OCI-LY3 (cell line): ENCODE data around the gene GJA9.
"Not testable (repeated sequence)": the region's sequence is repeated elsewhere in the genome, so short reads cannot be mapped to it uniquely, and the experiment has no call there.

Experiments
- H2AFZ ChIP-seq: fragments of 200-600, 300-600 bp; shearing (Covaris generic); 2 replicates; pipeline ENCODE4 v1.6.0; 2014; ENCODE audit warnings: antibody characterized with exemption, low read depth, low read length
- H3K27ac ChIP-seq: fragments of 200-600, 300-600 bp; sonication (generic); 2 replicates; pipeline ENCODE4 v1.5.1; 2014; ENCODE audit warnings: mild to moderate bottlenecking, low read length, moderate library complexity, mixed read lengths
- H3K27me3 ChIP-seq: fragments of 200-600, 300-600 bp; sonication (generic); 2 replicates; pipeline ENCODE4 v1.6.1; 2014; ENCODE audit warnings: low read depth, low read length, mixed read lengths
- H3K36me3 ChIP-seq: fragments of 200-600, 300-600 bp; sonication (generic); replicated peaks from 2 replicates; pipeline ENCODE3; 2014; ENCODE audit warnings: low read depth, low read length, mixed read lengths
- H3K4me1 ChIP-seq: fragments of 300-600, 200-600 bp; sonication (generic); 2 replicates; pipeline ENCODE4 v1.6.1; 2014; ENCODE audit warnings: low read length, mixed read lengths
- H3K4me2 ChIP-seq: fragments of 200-600, 300-600 bp; sonication (generic); 2 replicates; pipeline ENCODE4 v1.6.1; 2014; ENCODE audit warnings: low read length, mixed read lengths
- H3K4me3 ChIP-seq: fragments of 300-600, 200-600 bp; sonication (generic); 2 replicates; pipeline ENCODE4 v1.5.1; 2014; ENCODE audit warnings: antibody characterized with exemption, mild to moderate bottlenecking, low read length, moderate library complexity
- H3K79me2 ChIP-seq: fragments of 300-600, 200-600 bp; shearing (Covaris generic); 2 replicates; pipeline ENCODE4 v1.6.1; 2014; ENCODE audit warnings: mild to moderate bottlenecking, low read length, mixed read lengths
- H3K9ac ChIP-seq: fragments of 300-600, 200-600 bp; shearing (Covaris generic); 2 replicates; pipeline ENCODE4 v1.6.0; 2014; ENCODE audit warnings: mild to moderate bottlenecking, low read length, moderate library complexity
- H3K9me3 ChIP-seq: fragments of 200-600, 300-600 bp; shearing (Covaris generic); 2 replicates; pipeline ENCODE4 v1.6.1; 2014; ENCODE audit warnings: low read length, mixed read lengths; ENCODE audit not compliant: insufficient read depth
- H4K20me1 ChIP-seq: fragments of 200-600, 300-600 bp; sonication (generic); 2 replicates; pipeline ENCODE4 v1.6.1; 2016; ENCODE audit warnings: low read length, mixed read lengths; ENCODE audit not compliant: insufficient read depth
- CTCF ChIP-seq: fragments of 200-600, 300-600 bp; sonication (generic); IDR thresholded peaks from 2 replicates; pipeline ENCODE4 v1.5.1; 2014; ENCODE audit warnings: antibody characterized with exemption, low read length, low read depth
- EZH2phosphoT487 ChIP-seq: fragments of 200-600 bp; shearing (Covaris generic); IDR thresholded peaks from 2 replicates; pipeline ENCODE4 v1.6.1; 2018; ENCODE audit warnings: antibody characterized with exemption, mixed run types, low read depth

Gene GJA9

GRCh38 chr1:38917772-38918171 is 36.4 kb upstream of the GJA9 start:
- Histone ChIP-seq H3K4me2 (no peak overlapping the region), H3K9me3 (no peaks in the 10 kb centered on the region), H3K36me3 (no peaks in the 10 kb centered on the region), H3K4me3 (no peak overlapping the region), H4K20me1 (no peaks in the 10 kb centered on the region), H2AFZ (no peak overlapping the region), H3K27me3 (no peaks in the 10 kb centered on the region), H3K4me1 (no peaks in the 10 kb centered on the region), H3K9ac (no peak overlapping the region), H3K27ac (no peak overlapping the region), H3K79me2 (no peaks in the 10 kb centered on the region)
- no peak for TF ChIP-seq EZH2phosphoT487
- no peak for TF ChIP-seq CTCF

- Histone ChIP-seq H3K27ac (no peak overlapping the region), H3K9ac (no peak overlapping the region), H3K9me3 (no peaks in the 10 kb centered on the region), H3K27me3 (no peaks in the 10 kb centered on the region), H3K4me1 (no peaks in the 10 kb centered on the region), H4K20me1 (no peaks in the 10 kb centered on the region), H3K79me2 (no peaks in the 10 kb centered on the region), H3K4me2 (no peak overlapping the region), H3K4me3 (no peak overlapping the region), H2AFZ (no peak overlapping the region), H3K36me3 (no peaks in the 10 kb centered on the region)
- TF ChIP-seq CTCF (no peak), EZH2phosphoT487 (no peak)
Measured at GRCh38 chr1:38917337-38917736, 36.0 kb upstream of the GJA9 start.

GRCh38 chr1:38915352-38915948 is 34.1 kb upstream of the GJA9 start:
- H3K27me3 ChIP-seq, result no peaks in the 10 kb centered on the region
- no peaks in the 10 kb centered on the region for H3K4me1 ChIP-seq
- H3K4me2 ChIP-seq, result no peak overlapping the region
- H3K9me3 ChIP-seq, result no peaks in the 10 kb centered on the region
- no peak for TF ChIP-seq CTCF
- TF ChIP-seq EZH2phosphoT487, result no peak
- H4K20me1 ChIP-seq, result no peaks in the 10 kb centered on the region
- no peak overlapping the region for H3K27ac ChIP-seq
- no peaks in the 10 kb centered on the region for H3K36me3 ChIP-seq
- no peak overlapping the region for H3K9ac ChIP-seq
- H2AFZ ChIP-seq, result no peak overlapping the region
- H3K79me2 ChIP-seq, result no peaks in the 10 kb centered on the region
- H3K4me3 ChIP-seq, result no peak overlapping the region

GRCh38 chr1:38914908-38915307 is 33.5 kb upstream of the GJA9 start:
- not testable (repeated sequence) for H2AFZ ChIP-seq

GRCh38 chr1:38908821-38909220 is 27.4 kb upstream of the GJA9 start:
- Histone ChIP-seq H3K79me2 (no peaks in the 10 kb centered on the region), H3K27me3 (no peaks in the 10 kb centered on the region), H4K20me1 (no peaks in the 10 kb centered on the region), H2AFZ (no peak overlapping the region), H3K9ac (no peak overlapping the region), H3K4me3 (no peak overlapping the region), H3K4me2 (no peak overlapping the region), H3K9me3 (no peaks in the 10 kb centered on the region), H3K27ac (no peak overlapping the region), H3K36me3 (no peaks in the 10 kb centered on the region), H3K4me1 (no peaks in the 10 kb centered on the region)
- TF ChIP-seq EZH2phosphoT487, result no peak
- TF ChIP-seq CTCF, result no peak

More at GRCh38 chr1:38914908-38915307, 33.5 kb upstream of the GJA9 start:
- not testable (repeated sequence) for H3K27ac ChIP-seq, H3K4me1 ChIP-seq, H3K4me2 ChIP-seq, H4K20me1 ChIP-seq, H3K79me2 ChIP-seq, H3K36me3 ChIP-seq, H3K4me3 ChIP-seq, H3K9me3 ChIP-seq, H3K9ac ChIP-seq, H3K27me3 ChIP-seq
